HS-27A (cell line): Measurements from ENCODE around the gene ARL5A.

Experiments used
- DNase-seq: peaks from one replicate; pipeline ENCODE4 v3.0.0-alpha.2; 2012; ENCODE audit warnings: low read depth, missing footprints

Gene ARL5A

GRCh38 chr2:151840216-151841046, 12.2 kb upstream of the ARL5A start:
- no peak for DNase-seq

GRCh38 chr2:151837926-151838325, 9.7 kb upstream of the ARL5A start:
- no peak for DNase-seq

GRCh38 chr2:151833984-151834383, 5.8 kb upstream of the ARL5A start:
- no peak for DNase-seq

- DNase-seq: no peak
Observed at GRCh38 chr2:151830961-151831360, 2.7 kb upstream of the ARL5A start.

- no peak for DNase-seq
Observed at GRCh38 chr2:151828890-151829324, 686 bp upstream of the ARL5A start.

- no peak for DNase-seq
Observed at GRCh38 chr2:151827564-151828142, 568 bp downstream of the ARL5A start.

GRCh38 chr2:151826737-151827157, 1.5 kb downstream of the ARL5A start:
- no peak for DNase-seq

- DNase-seq: no peak
Observed at GRCh38 chr2:151824886-151825285, 3.3 kb downstream of the ARL5A start.

GRCh38 chr2:151823651-151824050, 4.6 kb downstream of the ARL5A start:
- no peak for DNase-seq

- DNase-seq: no peak
Observed at GRCh38 chr2:151819920-151820319, 8.3 kb downstream of the ARL5A start.

- DNase-seq: no peak
Observed at GRCh38 chr2:151817929-151818328, 10.3 kb downstream of the ARL5A start.

- no peak for DNase-seq
Observed at GRCh38 chr2:151816843-151817242, 11.4 kb downstream of the ARL5A start.

GRCh38 chr2:151815821-151816489, 12.3 kb downstream of the ARL5A start:
- DNase-seq: no peak

- no peak for DNase-seq
Observed at GRCh38 chr2:151810489-151810888, 17.7 kb downstream of the ARL5A start.

- DNase-seq: no peak
Observed at GRCh38 chr2:151809073-151809383, 19.2 kb downstream of the ARL5A start.

GRCh38 chr2:151808258-151809072, 19.8 kb downstream of the ARL5A start:
- no peak for DNase-seq

GRCh38 chr2:151805961-151806360, 22.3 kb downstream of the ARL5A start:
- DNase-seq: no peak

GRCh38 chr2:151805343-151805742, 22.9 kb downstream of the ARL5A start:
- no peak for DNase-seq

GRCh38 chr2:151803811-151804210, 24.4 kb downstream of the ARL5A start:
- no peak for DNase-seq

GRCh38 chr2:151802315-151802714, 25.9 kb downstream of the ARL5A start:
- no peak for DNase-seq

- DNase-seq: no peak
Observed at GRCh38 chr2:151799886-151800292, 28.3 kb downstream of the ARL5A start.

- DNase-seq: no peak
Observed at GRCh38 chr2:151796774-151797173, 31.4 kb downstream of the ARL5A start.
